Endothelial cell of umbilical vein (primary cell): ENCODE measurements around the gene PFN2. TPM values are rescaled to one million over a fixed set of nuclear protein-coding genes. Genes with fewer than 3 reads are reported as not detected.

Source experiments
- BruUV-seq: library from RNA; stranded (reverse); fragments of 400-500 nt; replicated peaks from 2 replicates; lab custom pipeline; 2021; lab: Mats Ljungman, UMichigan
- CTCF ChIA-PET: fragments of 300-600, 350-600 bp; sonication (Branson Sonifier 250); formaldehyde crosslinking; loops from one replicate; lab custom pipeline; 2021; ENCODE audit warnings: antibody characterized with exemption, inconsistent platforms; lab: Charles Lee
- POLR2A ChIA-PET: fragments of 300-600, 350-600 bp; sonication (Branson Sonifier 250); formaldehyde crosslinking; loops from one replicate; lab custom pipeline; 2021; ENCODE audit warnings: antibody characterized with exemption, inconsistent platforms; lab: Charles Lee
- DNase-seq: peaks from one replicate; pipeline ENCODE4 v3.0.0-alpha.2; 2011; ENCODE audit warnings: low read depth, low spot score
- FAIRE-seq: peaks from 2 replicates; lab custom pipeline; 2011; peaks lifted over from hg19 to GRCh38; lab: Jason Lieb, UNC
- H2AFZ ChIP-seq: 2 replicates; pipeline ENCODE4 v1.6.0; 2012; ENCODE audit warnings: low read depth, low read length, control low read depth, inconsistent platforms
- H3K27ac ChIP-seq: 2 replicates; pipeline ENCODE4 v1.5.1; 2011; ENCODE audit warnings: low read depth, mild to moderate bottlenecking, control low read depth, low read length, moderate library complexity; ENCODE audit not compliant: insufficient read depth
- H3K27me3 ChIP-seq, 2 experiments: 2 replicates each; pipeline versions ENCODE4 v1.6.0 to v1.6.1; 2011; ENCODE audit warnings: low read length in 2 of 2, mixed read lengths in 1 of 2; ENCODE audit not compliant: control insufficient read depth in 2 of 2, insufficient read depth in 2 of 2
- H3K36me3 ChIP-seq, 2 experiments: 2 replicates in 1 of 2; 3 replicates in 1 of 2; pipeline ENCODE4 v1.5.1; 2011; ENCODE audit warnings: low read length in 2 of 2, mild to moderate bottlenecking in 1 of 2, moderate library complexity in 1 of 2; ENCODE audit not compliant: control insufficient read depth in 2 of 2, insufficient read depth in 2 of 2; ENCODE audit errors: extremely low read depth in 1 of 2
- H3K4me1 ChIP-seq: 3 replicates; pipeline ENCODE4 v1.5.1; 2011; ENCODE audit warnings: mild to moderate bottlenecking, low read length; ENCODE audit not compliant: control insufficient read depth, insufficient read depth; ENCODE audit errors: extremely low read depth
- H3K4me2 ChIP-seq: 2 replicates; pipeline ENCODE4 v1.6.1; 2011; ENCODE audit warnings: low read length, control low read depth, mixed read lengths; ENCODE audit not compliant: insufficient read depth
- H3K4me3 ChIP-seq, 3 experiments: fragments of 200-600 bp in 1 of 3; sonication (generic), shearing (Covaris generic) in 1 of 3; replicated peaks in 1 of 3; 2 replicates each; pipeline ENCODE4 v1.5.1; 2011 to 2016; ENCODE audit warnings: control low read depth in 3 of 3, low read length in 3 of 3, mild to moderate bottlenecking in 2 of 3, inconsistent platforms in 1 of 3, low read depth in 1 of 3, moderate library complexity in 1 of 3; ENCODE audit not compliant: insufficient read depth in 1 of 3
- H3K79me2 ChIP-seq: 2 replicates; pipeline ENCODE4 v1.6.0; 2012; ENCODE audit warnings: low read length, inconsistent platforms; ENCODE audit not compliant: control insufficient read depth, insufficient read depth
- H3K9ac ChIP-seq: replicated peaks from 2 replicates; pipeline ENCODE3; 2011; ENCODE audit warnings: low read length, control low read depth; ENCODE audit not compliant: insufficient read depth; ENCODE audit errors: extremely low read depth
- H3K9me1 ChIP-seq: replicated peaks from 3 replicates; pipeline ENCODE4 v1.6.0; 2011; ENCODE audit warnings: mild to moderate bottlenecking, low read length; ENCODE audit not compliant: control insufficient read depth, insufficient read depth; ENCODE audit errors: extremely low read depth
- H3K9me3 ChIP-seq: replicated peaks from 2 replicates; pipeline ENCODE4 v1.5.1; 2012; ENCODE audit warnings: low read length, inconsistent platforms; ENCODE audit not compliant: control insufficient read depth, insufficient read depth
- H4K20me1 ChIP-seq: replicated peaks from 2 replicates; pipeline ENCODE3; 2011; ENCODE audit warnings: mild to moderate bottlenecking, low read length; ENCODE audit not compliant: control insufficient read depth, insufficient read depth; ENCODE audit errors: extremely low read depth
- CTCF ChIP-seq, 2 donors: IDR thresholded peaks; 1 replicate in 1 of 2; 2 replicates in 1 of 2; pipeline ENCODE4 v1.5.1; 2011; ENCODE audit warnings: low read length in 2 of 2, mild to moderate bottlenecking in 2 of 2, moderate library complexity in 2 of 2, control low read depth in 1 of 2, inconsistent platforms in 1 of 2, low read depth in 1 of 2; ENCODE audit not compliant: insufficient read depth in 1 of 2; ENCODE audit errors: extremely low read depth in 1 of 2
- EZH2 ChIP-seq: IDR thresholded peaks from 2 replicates; pipeline ENCODE4 v1.6.1; 2012; ENCODE audit warnings: borderline replicate concordance, low read depth, mild to moderate bottlenecking, moderate library complexity, low read length, inconsistent platforms; ENCODE audit not compliant: severe bottlenecking
- FOS ChIP-seq: IDR thresholded peaks from 2 replicates; pipeline ENCODE4 v1.6.1; 2011; ENCODE audit warnings: mild to moderate bottlenecking, low read length, moderate library complexity, borderline replicate concordance; ENCODE audit not compliant: insufficient read depth
- GATA2 ChIP-seq: IDR thresholded peaks from 2 replicates; pipeline ENCODE4 v1.7.0; 2011; ENCODE audit warnings: low read depth, mild to moderate bottlenecking, moderate library complexity, mixed read lengths, low read length; ENCODE audit not compliant: insufficient read length, insufficient read depth
- JUN ChIP-seq: IDR thresholded peaks from 2 replicates; pipeline ENCODE4 v1.6.1; 2011; ENCODE audit warnings: borderline replicate concordance, low read depth; ENCODE audit not compliant: insufficient read length, insufficient read depth
- MYC ChIP-seq: IDR thresholded peaks from one replicate; pipeline ENCODE4 v1.6.1; 2011; ENCODE audit warnings: mild to moderate bottlenecking, low read depth, low read length
- POLR2A ChIP-seq: IDR thresholded peaks from 2 replicates; pipeline ENCODE4 v1.6.1; 2012; ENCODE audit warnings: low read depth, mild to moderate bottlenecking, control low read depth, low read length
- POLR2AphosphoS5 ChIP-seq: IDR thresholded peaks from 2 replicates; pipeline ENCODE4 v1.6.1; 2012; ENCODE audit warnings: low read depth, mild to moderate bottlenecking, control low read depth, low read length, moderate library complexity; ENCODE audit not compliant: insufficient read depth
- dilution Hi-C: fragments of 300-500 bp; cut with MboI; formaldehyde crosslinking; loops from one replicate; pipeline ENCODE4 v1.15.0; 2019; ENCODE audit warnings: low sequenced_read_pairs; ENCODE audit not compliant: extremely low pct_ligation_motif_present
- intact Hi-C: fragments of 100-400 bp; cut with micrococcal nuclease; formaldehyde crosslinking; loops from one replicate; pipeline ENCODE4 v1.10.0; 2022
- polyA plus RNA-seq, 4 experiments: library from polyadenylated mRNA; depleted of rRNA in 3 of 4; stranded (reverse) in 3 of 4; unstranded in 1 of 4; fragments of >200 nt; gene quantifications; 2 replicates each; pipeline versions ENCODE4 v1.2.1 to v1.2.3, GENCODE V29; 2011 to 2012; ENCODE audit warnings: missing spikeins in 1 of 4
- total RNA-seq: library from RNA; stranded (reverse); gene quantifications from 2 replicates; pipeline ENCODE4 v1.2.3, GENCODE V29; 2021

PFN2 gene
- total and polyA plus RNA-seq, 2 donors (not counting 3 experiments of a cell fraction or from before 2014, with no cell fraction given): 97.1 to 165 TPM

GRCh38 chr3:149920119-149920518 lies 50.6 kb downstream of the PFN2 start:
- H3K4me1 ChIP-seq: no peaks in the 10 kb centered on the region
- FAIRE-seq: no peak
- dilution Hi-C loops (no loop called here), intact Hi-C loops (no loop called here)
- ChIA-PET POLR2A (no interaction called here), CTCF (interaction anchor here (0.9 kb wide), 1 partner anchor 17 kb away, joined by 3 read pairs; no protein-coding TSS in a partner anchor)
- no TSS peak for BruUV-seq
- H3K27me3 ChIP-seq: no peaks in the 10 kb centered on the region
- H3K9me1 ChIP-seq: no peaks in the 10 kb centered on the region
- no peaks in the 10 kb centered on the region for H3K36me3 ChIP-seq
- no peaks in the 10 kb centered on the region for H3K9me3 ChIP-seq
- H3K4me2 ChIP-seq: no peak overlapping the region
- H2AFZ ChIP-seq: no peak overlapping the region
- TF ChIP-seq MYC (no peak), CTCF (IDR thresholded peaks at IDR 0.05; ENCODE audit: extremely low read depth in 1 of 2, insufficient read depth in 1 of 2, low read depth in 1 of 2, low read length in 2 of 2) (no peak), GATA2 (no peak), JUN (no peak), EZH2 (no peak), POLR2A (no peak), POLR2AphosphoS5 (no peak), FOS (no peak)
- H3K4me3 ChIP-seq: no peak overlapping the region
- DNase-seq: no peak
- H4K20me1 ChIP-seq: no peaks in the 10 kb centered on the region
- H3K79me2 ChIP-seq: no peaks in the 10 kb centered on the region
- H3K9ac ChIP-seq: no peak overlapping the region
- H3K27ac ChIP-seq: no peak overlapping the region
